Measurements from ENCODE around the gene AARS2.

GRCh38 chr6:44267252-44267651, 45.9 kb downstream of the AARS2 start:
- TF ChIP-seq CTCF (IDR thresholded peaks at IDR 0.05) = no peak
- no peak for TF ChIP-seq EP300 (IDR thresholded peaks at IDR 0.05)

All from upper lobe of left lung (tissue), 4 donors.